WI38 (cell line): ENCODE data around the gene OR2H2.

Experiments used
- H3K4me3 ChIP-seq: 2 replicates; pipeline ENCODE4 v1.5.1; 2011; ENCODE audit warnings: low read depth, mild to moderate bottlenecking, control low read depth, low read length
- CTCF ChIP-seq: IDR thresholded peaks from 2 replicates; pipeline ENCODE4 v1.5.1; 2012; ENCODE audit warnings: low read depth, mild to moderate bottlenecking, control low read depth, low read length

OR2H2 gene

GRCh38 chr6:29566856-29567255, 18.1 kb upstream of the OR2H2 start:
- TF ChIP-seq CTCF: no peak
- H3K4me3 ChIP-seq: no peak overlapping the region

- TF ChIP-seq CTCF: no peak
- H3K4me3 ChIP-seq: no peak overlapping the region
These were observed 17.4 kb upstream of the OR2H2 start for GRCh38 chr6:29567541-29567940.

GRCh38 chr6:29567991-29568390, 16.9 kb upstream of the OR2H2 start:
- no peak for TF ChIP-seq CTCF
- no peak overlapping the region for H3K4me3 ChIP-seq

DNA sequence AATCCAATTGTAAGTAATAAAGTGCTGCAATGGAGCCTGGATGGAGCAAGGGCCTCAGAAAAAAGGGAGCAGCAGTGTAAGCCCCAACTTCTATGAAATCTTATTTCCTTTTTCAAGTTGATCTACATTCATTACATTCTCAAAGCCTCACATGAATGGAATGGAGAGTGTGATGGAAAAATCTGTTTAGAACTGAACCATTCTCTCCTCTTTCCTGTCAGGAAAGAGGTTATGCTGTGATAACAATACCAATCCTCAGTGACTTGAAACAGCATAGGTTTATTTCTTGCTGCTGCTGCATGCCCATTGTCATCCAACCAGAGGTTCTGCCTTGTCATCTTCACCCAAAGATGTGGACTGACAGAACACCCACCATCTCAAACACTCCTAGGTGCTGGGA, 8.9 kb upstream of the OR2H2 start:
- no peak overlapping the region for H3K4me3 ChIP-seq
- TF ChIP-seq CTCF: no peak

DNA sequence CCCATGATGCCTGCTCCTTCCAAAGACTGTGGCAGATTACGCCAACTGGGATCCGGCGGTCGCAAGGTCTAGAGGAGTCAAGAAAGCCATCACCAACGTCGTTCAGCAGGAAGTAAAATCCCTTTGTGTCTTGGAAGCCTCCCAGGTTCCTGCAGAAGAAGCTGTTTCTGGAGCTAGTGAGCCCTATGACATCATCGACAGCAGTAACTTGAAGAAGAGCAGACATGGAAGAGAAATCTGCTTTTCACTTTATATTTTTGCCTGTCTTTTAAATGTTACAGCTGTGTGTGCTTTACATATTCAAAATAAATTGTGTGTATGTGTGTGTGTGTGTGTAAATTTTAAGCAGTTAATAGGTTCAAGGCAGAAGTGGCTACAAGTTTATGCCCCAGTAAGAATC, 7.4 kb upstream of the OR2H2 start:
- no peak overlapping the region for H3K4me3 ChIP-seq
- no peak for TF ChIP-seq CTCF

DNA sequence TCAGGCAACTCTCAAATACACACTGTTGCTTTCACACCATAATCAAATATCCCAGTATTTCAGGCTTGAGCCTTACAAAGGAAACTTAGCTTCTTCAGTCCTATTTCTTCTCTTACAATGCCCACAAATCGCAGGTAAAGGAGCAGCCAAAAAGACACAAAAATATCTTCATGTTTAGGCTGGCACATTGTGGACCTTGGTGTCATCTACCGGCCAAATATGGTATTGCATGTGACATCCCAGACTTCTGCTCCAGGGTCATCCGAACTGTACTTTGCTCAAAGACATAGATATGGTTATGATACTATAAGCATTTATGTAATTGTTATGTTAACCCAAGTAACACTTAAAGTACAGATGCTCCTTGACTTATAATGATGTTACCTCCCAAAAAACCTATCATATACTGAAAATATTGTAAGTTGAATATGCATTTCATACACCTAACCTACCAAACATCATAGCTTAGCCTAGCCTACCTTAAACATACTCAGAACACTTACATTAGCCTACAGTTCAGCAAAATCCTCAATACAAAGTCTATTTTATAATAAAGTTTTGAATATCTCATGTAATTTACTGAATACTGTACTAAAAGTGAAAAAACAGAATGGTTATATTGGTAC, 4.6 kb downstream of the OR2H2 start:
- no peak overlapping the region for H3K4me3 ChIP-seq
- TF ChIP-seq CTCF: peak; percentile 98

GRCh38 chr6:29590218-29590808, 5.4 kb downstream of the OR2H2 start:
- no peak overlapping the region for H3K4me3 ChIP-seq
- TF ChIP-seq CTCF: no peak
